HepG2 (cell line): Measurements from ENCODE around the gene PHLDB1. TPM values are rescaled to one million over a fixed set of nuclear protein-coding genes. Genes with fewer than 3 reads are reported as not detected.

Experiments used
- CBFB ChIP-seq: sonication (generic); formaldehyde crosslinking; IDR thresholded peaks from 2 replicates; pipeline ENCODE4 v1.4.0; 2020; ENCODE audit warnings: missing genetic modification reagents
- DPF2 ChIP-seq: sonication (generic); formaldehyde crosslinking; IDR thresholded peaks from 2 replicates; pipeline ENCODE4 v1.4.0; 2020; ENCODE audit warnings: mild to moderate bottlenecking, low read depth, missing genetic modification reagents, borderline replicate concordance
- E2F1 ChIP-seq: sonication (generic); formaldehyde crosslinking; IDR thresholded peaks from 2 replicates; pipeline ENCODE4 v1.5.0; 2020; ENCODE audit warnings: missing genetic modification reagents
- GLMP ChIP-seq: sonication (generic); formaldehyde crosslinking; IDR thresholded peaks from 2 replicates; pipeline ENCODE4 v1.9.0; 2021; ENCODE audit warnings: missing genetic modification reagents, mild to moderate bottlenecking, borderline replicate concordance
- HDAC6 ChIP-seq: fragments of 200-600 bp; sonication (generic); IDR thresholded peaks from 2 replicates; pipeline ENCODE4 v1.7.0; 2017; ENCODE audit warnings: mild to moderate bottlenecking, antibody characterized with exemption, low read length, low read depth
- HOXA9 ChIP-seq: sonication (generic); formaldehyde crosslinking; IDR thresholded peaks from 2 replicates; pipeline ENCODE4 v1.8.1; 2022; ENCODE audit warnings: missing genetic modification reagents, mild to moderate bottlenecking, moderate library complexity, borderline replicate concordance
- JUND ChIP-seq: sonication (generic); formaldehyde crosslinking; IDR thresholded peaks from 2 replicates; pipeline ENCODE4 v1.8.0; 2022; ENCODE audit warnings: mild to moderate bottlenecking, missing genetic modification reagents
- KDM3A ChIP-seq: IDR thresholded peaks from 2 replicates; pipeline ENCODE4 v1.6.1; 2018; ENCODE audit warnings: low read depth, missing compliant biosample characterization
- MIXL1 ChIP-seq: IDR thresholded peaks from 2 replicates; pipeline ENCODE4 v1.6.1; 2016
- MXD3 ChIP-seq: IDR thresholded peaks from 2 replicates; pipeline ENCODE4 v1.6.1; 2016; ENCODE audit warnings: mild to moderate bottlenecking, missing biosample characterization, missing genetic modification reagents
- TOPORS ChIP-seq: sonication (generic); formaldehyde crosslinking; IDR thresholded peaks from 2 replicates; pipeline ENCODE4 v1.8.0; 2023; ENCODE audit warnings: mild to moderate bottlenecking, missing genetic modification reagents
- ZBTB46 ChIP-seq: sonication (generic); formaldehyde crosslinking; IDR thresholded peaks from 2 replicates; pipeline ENCODE4 v1.4.0; 2020; ENCODE audit warnings: mild to moderate bottlenecking, missing genetic modification reagents, borderline replicate concordance
- ZNF143 ChIP-seq: sonication (generic); formaldehyde crosslinking; IDR thresholded peaks from 2 replicates; pipeline ENCODE4 v1.4.0; 2020; ENCODE audit warnings: missing genetic modification reagents
- ZNF207 ChIP-seq: fragments of 450-650 bp; IDR thresholded peaks from 2 replicates; pipeline ENCODE4 v1.6.1; 2016; ENCODE audit warnings: antibody characterized with exemption, borderline replicate concordance
- ZNF235 ChIP-seq: sonication (generic); formaldehyde crosslinking; IDR thresholded peaks from 2 replicates; pipeline ENCODE4 v1.8.1; 2023; ENCODE audit warnings: mild to moderate bottlenecking, missing genetic modification reagents, borderline replicate concordance
- ZNF253 ChIP-seq: sonication (generic); formaldehyde crosslinking; IDR thresholded peaks from 2 replicates; pipeline ENCODE4 v1.8.0; 2022; ENCODE audit warnings: mild to moderate bottlenecking, missing genetic modification reagents, borderline replicate concordance
- ZNF460 ChIP-seq: sonication (generic); formaldehyde crosslinking; IDR thresholded peaks from 2 replicates; pipeline ENCODE4 v1.5.1; 2020; ENCODE audit warnings: missing genetic modification reagents, mild to moderate bottlenecking, borderline replicate concordance
- ZNF484 ChIP-seq: sonication (generic); formaldehyde crosslinking; IDR thresholded peaks from 2 replicates; pipeline ENCODE4 v1.5.1; 2020; ENCODE audit warnings: mild to moderate bottlenecking, low read depth, missing genetic modification reagents, borderline replicate concordance
- ZNF501 ChIP-seq: sonication (generic); formaldehyde crosslinking; IDR thresholded peaks from 2 replicates; pipeline ENCODE4 v1.5.1; 2020; ENCODE audit warnings: mild to moderate bottlenecking, moderate library complexity, missing genetic modification reagents
- ZNF512B ChIP-seq: sonication (generic); formaldehyde crosslinking; IDR thresholded peaks from 2 replicates; pipeline ENCODE4 v1.5.1; 2020; ENCODE audit warnings: missing genetic modification reagents, mild to moderate bottlenecking, borderline replicate concordance
- ZNF660 ChIP-seq: sonication (generic); formaldehyde crosslinking; IDR thresholded peaks from 2 replicates; pipeline ENCODE4 v1.5.1; 2020; ENCODE audit warnings: mild to moderate bottlenecking, low read depth, missing genetic modification reagents, borderline replicate concordance
- ZNF749 ChIP-seq: sonication (generic); formaldehyde crosslinking; IDR thresholded peaks from 2 replicates; pipeline ENCODE4 v1.8.0; 2022; ENCODE audit warnings: mild to moderate bottlenecking, missing genetic modification reagents, moderate library complexity, borderline replicate concordance
- polyA plus RNA-seq, 8 experiments: library from polyadenylated mRNA; depleted of rRNA in 3 of 8; stranded (reverse) in 7 of 8; unstranded in 1 of 8; fragments of >200 nt; fragmentation: Illumina TruSeq in 4 of 8; extraction: Trizol in 4 of 8; gene quantifications; 2 replicates each; pipeline versions ENCODE4 v1.2.1 to v1.2.3, GENCODE V29; 2011 to 2016; ENCODE audit warnings: low read depth in 4 of 8, missing spikeins in 1 of 8, mixed read lengths in 1 of 8; ENCODE audit not compliant: insufficient read depth in 1 of 8
- total RNA-seq, 5 experiments: library from RNA; depleted of rRNA; stranded (reverse); fragments of >200 nt; fragmentation: Illumina TruSeq; extraction: Trizol; gene quantifications; 2 replicates each; pipeline ENCODE4 v1.2.3, GENCODE V29; 2016; ENCODE audit warnings: low read depth in 1 of 5

The PHLDB1 gene
- total and polyA plus RNA-seq, 2 of the 13 experiments (the other 11 are each of a cell fraction or from before 2014, with no cell fraction given): 13.8 to 14.2 TPM

GRCh38 chr11:118689852-118690552 lies 82.6 kb downstream of the PHLDB1 start (continued):
- TF ChIP-seq DPF2 (CRISPR knock-in tag): no peak
- TF ChIP-seq ZNF501 (CRISPR knock-in tag): peak; percentile 88
- no peak for TF ChIP-seq ZNF512B (CRISPR knock-in tag)
- TF ChIP-seq ZNF484 (CRISPR knock-in tag): no peak
- TF ChIP-seq ZNF460: no peak
- TF ChIP-seq GLMP (CRISPR knock-in tag): no peak
- no peak for TF ChIP-seq HDAC6
- no peak for TF ChIP-seq ZNF235
- no peak for TF ChIP-seq CBFB (CRISPR knock-in tag)
- TF ChIP-seq JUND (CRISPR knock-in tag): no peak
- peak; percentile 68; the same call in 1 of the 2 replicates for TF ChIP-seq E2F1 (CRISPR knock-in tag)
- peak; percentile 58 for TF ChIP-seq ZNF143
- no peak for TF ChIP-seq ZNF660 (CRISPR knock-in tag)
- 0 out of 2 replicates have a peak, but pooled peaks have one; percentile 72 for TF ChIP-seq ZNF253 (CRISPR knock-in tag)
- no peak for TF ChIP-seq ZBTB46 (CRISPR knock-in tag)
- no peak for TF ChIP-seq ZNF207
- TF ChIP-seq MIXL1 (CRISPR knock-in tag): peak; percentile 43; the same call in 1 of the 2 replicates
- TF ChIP-seq HOXA9 (CRISPR knock-in tag): no peak
- TF ChIP-seq ZNF749: peak; percentile 73
- peak; percentile 77; the same call in 1 of the 2 replicates for TF ChIP-seq TOPORS
- TF ChIP-seq MXD3 (CRISPR knock-in tag): peak; percentile 52; the same call in 1 of the 2 replicates
- peak; percentile 67; the same call in 1 of the 2 replicates for TF ChIP-seq KDM3A
